PC-9 (cell line): ENCODE results near the gene EYA4.

Experiments
- CTCF ChIP-seq: fragments of 200-600 bp; sonication (generic); conservative IDR thresholded peaks from 2 replicates; pipeline ENCODE4 v1.6.1; 2017; ENCODE audit warnings: mixed run types, antibody characterized with exemption, mild to moderate bottlenecking, moderate library complexity
- EZH2 ChIP-seq: fragments of 200-600 bp; sonication (generic); IDR thresholded peaks from 2 replicates; pipeline ENCODE4 v1.8.0; 2017; ENCODE audit warnings: antibody characterized with exemption, low read depth

GRCh38 chr6:133297657-133298056, 56.5 kb downstream of the EYA4 start:
- TF ChIP-seq CTCF (no peak), EZH2 (no peak)
